SH-SY5Y (cell line): Measurements from ENCODE around the gene LRP2BP.

Source experiments
- GATA2 ChIP-seq: IDR thresholded peaks from 2 replicates; pipeline ENCODE4 v1.6.1; 2011; ENCODE audit warnings: mild to moderate bottlenecking, low read depth, low read length
- GATA3 ChIP-seq: IDR thresholded peaks from 2 replicates; pipeline ENCODE4 v1.6.1; 2011; ENCODE audit warnings: low read depth, mild to moderate bottlenecking, low read length, moderate library complexity

DNA sequence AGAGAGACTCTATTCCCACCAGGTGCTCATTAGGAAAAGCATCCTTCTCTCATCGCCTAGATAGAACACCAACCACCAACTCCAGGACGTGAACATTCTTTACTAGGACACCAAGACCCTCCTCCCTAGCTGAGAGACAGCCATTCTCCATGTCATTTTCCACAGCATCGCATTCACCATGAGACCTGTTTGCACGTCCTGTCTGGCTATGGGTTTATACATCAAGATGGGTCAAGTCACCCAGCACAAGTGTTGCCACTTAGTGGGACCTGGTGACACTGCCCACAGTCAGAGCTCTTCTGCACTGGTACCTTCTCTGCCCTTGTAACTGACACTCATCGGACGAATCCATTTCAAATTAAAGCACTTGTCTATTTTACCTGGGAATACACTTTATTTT, 17.5 kb downstream of the LRP2BP start:
- TF ChIP-seq GATA2, result no peak
- TF ChIP-seq GATA3, result no peak
